ENCODE measurements around the gene CNGB1.
"Not testable (repeated sequence)": the region's sequence is repeated elsewhere in the genome, so short reads cannot be mapped to it uniquely, and the experiment has no call there.

CNGB1 gene

GRCh38 chr16:57899771-57900661 is 70.9 kb downstream of the CNGB1 start:
- DNase-seq, result peak; percentile 14

- DNase-seq, result no peak
Measured at GRCh38 chr16:57898961-57899360, 72.0 kb downstream of the CNGB1 start.

- no peak for DNase-seq
Measured at GRCh38 chr16:57897996-57898395, 72.9 kb downstream of the CNGB1 start.

GRCh38 chr16:57897053-57897784 is 73.7 kb downstream of the CNGB1 start:
- DNase-seq, result no peak

GRCh38 chr16:57895081-57895547 is 75.8 kb downstream of the CNGB1 start:
- not testable (repeated sequence) for DNase-seq

- DNase-seq, result no peak
Measured at GRCh38 chr16:57894390-57895080, 76.4 kb downstream of the CNGB1 start.

GRCh38 chr16:57893559-57894389 is 77.2 kb downstream of the CNGB1 start:
- DNase-seq, result no peak

GRCh38 chr16:57893217-57893558 is 77.7 kb downstream of the CNGB1 start:
- DNase-seq, result no peak

- no peak for DNase-seq
Measured at GRCh38 chr16:57892447-57893096, 78.4 kb downstream of the CNGB1 start.

- DNase-seq, result peak; percentile 48
Measured at GRCh38 chr16:57892041-57892440, 78.9 kb downstream of the CNGB1 start.

GRCh38 chr16:57890752-57891111 is 80.2 kb downstream of the CNGB1 start:
- DNase-seq, result no peak

GRCh38 chr16:57889960-57890751 is 80.8 kb downstream of the CNGB1 start:
- DNase-seq, result no peak

- no peak for DNase-seq
Measured at GRCh38 chr16:57889522-57889921, 81.4 kb downstream of the CNGB1 start.

GRCh38 chr16:57889111-57889510 is 81.8 kb downstream of the CNGB1 start:
- no peak for DNase-seq

- no peak for DNase-seq
Measured at GRCh38 chr16:57888128-57888527, 82.8 kb downstream of the CNGB1 start.

- no peak for DNase-seq
Measured at GRCh38 chr16:57887711-57888110, 83.2 kb downstream of the CNGB1 start.

GRCh38 chr16:57886427-57886826 is 84.5 kb downstream of the CNGB1 start:
- no peak for DNase-seq

GRCh38 chr16:57884655-57885133 is 86.2 kb downstream of the CNGB1 start:
- DNase-seq, result no peak

- DNase-seq, result no peak
Measured at GRCh38 chr16:57883953-57884654, 86.8 kb downstream of the CNGB1 start.

GRCh38 chr16:57883480-57883879 is 87.4 kb downstream of the CNGB1 start:
- DNase-seq, result no peak
